CD14-positive monocyte (primary cell): ENCODE results near the gene RYR2. TPM values are rescaled to one million over a fixed set of nuclear protein-coding genes. Genes with fewer than 3 reads are reported as not detected.
"Not testable (repeated sequence)": the region's sequence is repeated elsewhere in the genome, so short reads cannot be mapped to it uniquely, and the experiment has no call there.

ENCODE experiments used
- DNase-seq, 3 donors: peaks; one replicate each; pipeline ENCODE4 v3.0.0-alpha.2; 2011 to 2022
- H2AFZ ChIP-seq: 2 replicates; pipeline ENCODE4 v1.6.0; 2012; ENCODE audit warnings: mild to moderate bottlenecking, low read depth, low read length, inconsistent platforms; ENCODE audit not compliant: insufficient read depth, poor library complexity, severe bottlenecking
- H3K27ac ChIP-seq, 2 donors: 1 replicate in 1 of 2; 2 replicates in 1 of 2; pipeline ENCODE4 v1.5.1; 2012 to 2013; ENCODE audit warnings: low read length in 2 of 2, control low read depth in 1 of 2, inconsistent platforms in 1 of 2, low read depth in 1 of 2, mild to moderate bottlenecking in 1 of 2
- H3K27me3 ChIP-seq, 2 donors: one replicate each; pipeline versions ENCODE4 v1.6.0 to v1.6.1; 2011 to 2013; ENCODE audit warnings: low read length in 2 of 2; ENCODE audit not compliant: control insufficient read depth in 2 of 2, insufficient read depth in 2 of 2
- H3K36me3 ChIP-seq, 2 donors: replicated peaks in 1 of 2; 1 replicate in 1 of 2; 2 replicates in 1 of 2; pipeline versions ENCODE4 v1.5.1 to v1.6.1; 2012 to 2013; ENCODE audit warnings: low read length in 2 of 2, control low read depth in 1 of 2, inconsistent platforms in 1 of 2, mild to moderate bottlenecking in 1 of 2; ENCODE audit not compliant: insufficient read depth in 2 of 2, control insufficient read depth in 1 of 2
- H3K4me1 ChIP-seq, 2 donors: 1 replicate in 1 of 2; 2 replicates in 1 of 2; pipeline versions ENCODE4 v1.5.1 to v1.6.1; 2012 to 2013; ENCODE audit warnings: low read length in 2 of 2, control low read depth in 1 of 2, inconsistent platforms in 1 of 2, mild to moderate bottlenecking in 1 of 2, moderate library complexity in 1 of 2; ENCODE audit not compliant: insufficient read depth in 2 of 2, control insufficient read depth in 1 of 2
- H3K4me2 ChIP-seq: replicated peaks from 2 replicates; pipeline ENCODE3; 2012; ENCODE audit warnings: low read length, moderate library complexity, mild to moderate bottlenecking; ENCODE audit not compliant: poor library complexity, severe bottlenecking; ENCODE audit errors: extremely low read depth
- H3K4me3 ChIP-seq, 3 experiments: fragments of 200-600 bp in 1 of 3; sonication (generic) in 1 of 3; replicated peaks in 1 of 3; 1 replicate in 2 of 3; 2 replicates in 1 of 3; pipeline ENCODE4 v1.5.1; 2011 to 2013; ENCODE audit warnings: low read length in 3 of 3, mild to moderate bottlenecking in 3 of 3, control low read depth in 2 of 3, low read depth in 2 of 3, inconsistent platforms in 1 of 3, moderate library complexity in 1 of 3
- H3K79me2 ChIP-seq: 2 replicates; pipeline ENCODE4 v1.6.0; 2012; ENCODE audit warnings: mild to moderate bottlenecking, control low read depth, inconsistent platforms, low read length, moderate library complexity; ENCODE audit not compliant: insufficient read depth
- H3K9ac ChIP-seq: 2 replicates; pipeline ENCODE4 v1.6.0; 2017; ENCODE audit warnings: low read length, mild to moderate bottlenecking; ENCODE audit not compliant: insufficient read depth, poor library complexity, severe bottlenecking
- H3K9me3 ChIP-seq, 2 donors: replicated peaks in 1 of 2; 1 replicate in 1 of 2; 2 replicates in 1 of 2; pipeline versions ENCODE4 v1.5.1 to v1.6.1; 2012 to 2013; ENCODE audit warnings: low read length in 2 of 2, control low read depth in 1 of 2; ENCODE audit not compliant: control insufficient read depth in 1 of 2, insufficient read depth in 1 of 2
- H4K20me1 ChIP-seq: 2 replicates; pipeline ENCODE4 v1.6.0; 2012; ENCODE audit warnings: mild to moderate bottlenecking, low read length, control low read depth, moderate library complexity; ENCODE audit not compliant: insufficient read depth
- H3K27ac Mint-ChIP-seq, 7 donors: one replicate each; pipeline ENCODE4 v1.8.0; 2020; ENCODE audit warnings: mild to moderate bottlenecking in 7 of 7, mixed read lengths in 7 of 7, moderate library complexity in 6 of 7, inconsistent platforms in 2 of 7
- H3K27me3 Mint-ChIP-seq, 3 donors: one replicate each; pipeline ENCODE4 v1.8.0; 2021 to 2022; ENCODE audit warnings: low read depth in 3 of 3, mild to moderate bottlenecking in 3 of 3, mixed read lengths in 3 of 3, moderate library complexity in 3 of 3, inconsistent platforms in 1 of 3
- H3K36me3 Mint-ChIP-seq, 2 donors: one replicate each; pipeline ENCODE4 v1.8.0; 2020; ENCODE audit warnings: mixed read lengths in 2 of 2, inconsistent platforms in 1 of 2, mild to moderate bottlenecking in 1 of 2
- H3K4me1 Mint-ChIP-seq: one replicate; pipeline ENCODE4 v1.8.0; 2020; ENCODE audit warnings: mild to moderate bottlenecking, mixed read lengths
- H3K4me3 Mint-ChIP-seq, 2 donors: one replicate each; pipeline ENCODE4 v1.8.0; 2020; ENCODE audit warnings: mild to moderate bottlenecking in 2 of 2, mixed read lengths in 2 of 2, moderate library complexity in 1 of 2
- H3K9me3 Mint-ChIP-seq, 7 donors: one replicate each; pipeline ENCODE4 v1.8.0; 2020 to 2022; ENCODE audit warnings: mixed read lengths in 7 of 7, mild to moderate bottlenecking in 6 of 7, moderate library complexity in 6 of 7, inconsistent platforms in 2 of 7
- CTCF ChIP-seq: fragments of 200-600 bp; IDR thresholded peaks from one replicate; pipeline ENCODE4 v1.8.0; 2022; ENCODE audit warnings: antibody characterized with exemption, mild to moderate bottlenecking
- WGBS: methylation state at CpG from one replicate; pipeline ENCODE4 v1.1.5; 2013; ENCODE audit warnings: missing lambda C conversion rate; ENCODE audit not compliant: insufficient coverage; 5-methylcytosine and 5-hydroxymethylcytosine counted together
- intact Hi-C, 2 donors: fragments of 100-400 bp; cut with micrococcal nuclease; formaldehyde crosslinking; loops; one replicate each; pipeline versions ENCODE4 v1.15.0 to v1.15.1; 2023
- polyA plus RNA-seq, 3 donors: library from polyadenylated mRNA; depleted of rRNA in 1 of 3; unstranded in 2 of 3; stranded (reverse) in 1 of 3; fragments of 300-500 nt in 2 of 3; fragments of >200 nt in 1 of 3; fragmentation: Illumina TruSeq in 2 of 3; gene quantifications; 1 replicate in 2 of 3; 2 replicates in 1 of 3; pipeline ENCODE4 v1.2.3, GENCODE V29; 2012 to 2021

Gene RYR2
- polyA plus RNA-seq, 3 donors, result not detected

GRCh38 chr1:237269938-237270337 lies 228.0 kb downstream of the RYR2 start:
- Mint-ChIP-seq H3K36me3 (no peaks in the 10 kb centered on the region), H3K4me3 (no peak overlapping the region), H3K4me1 (no peaks in the 10 kb centered on the region), H3K9me3 (peaks cover 0 to 2% (median 0%) of the 10 kb centered on the region in 7 donors), H3K27ac (no peak overlapping the region), H3K27me3 (no peaks in the 10 kb centered on the region)
- H3K9me3 ChIP-seq, result no peaks in the 10 kb centered on the region
- no peaks in the 10 kb centered on the region for H4K20me1 ChIP-seq
- H3K9ac ChIP-seq, result no peak overlapping the region
- no peak overlapping the region for H3K27ac ChIP-seq
- H3K4me3 ChIP-seq, result no peak overlapping the region
- TF ChIP-seq CTCF, result no peak
- no peaks in the 10 kb centered on the region for H3K36me3 ChIP-seq
- no CpG with 5 or more reads among the region's 4 CpGs for WGBS
- no peak overlapping the region for H2AFZ ChIP-seq
- DNase-seq, result no peak
- H3K4me1 ChIP-seq, result no peaks in the 10 kb centered on the region
- H3K79me2 ChIP-seq, result no peaks in the 10 kb centered on the region
- H3K27me3 ChIP-seq, result no peaks in the 10 kb centered on the region
- intact Hi-C loops, result no loop called here
- H3K4me2 ChIP-seq, result no peak overlapping the region

DNA sequence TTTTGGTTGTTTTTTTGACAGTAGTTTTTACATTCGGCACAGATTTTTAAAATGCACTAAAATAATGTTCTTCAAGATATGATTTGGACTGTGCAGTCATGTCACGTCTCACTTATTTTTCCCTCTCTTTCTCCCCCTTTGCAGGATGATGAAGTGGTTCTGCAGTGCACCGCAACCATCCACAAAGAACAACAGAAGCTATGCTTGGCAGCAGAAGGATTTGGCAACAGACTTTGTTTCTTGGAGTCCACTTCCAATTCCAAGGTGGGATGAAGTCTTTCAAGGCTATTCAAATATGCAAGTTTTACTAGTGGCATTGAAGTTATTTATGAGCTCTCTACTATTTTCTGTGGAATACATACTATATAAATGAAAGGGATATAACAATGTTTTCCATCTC lies 228.4 kb downstream of the RYR2 start:
- Histone ChIP-seq H3K27ac (no peak overlapping the region), H3K27me3 (no peaks in the 10 kb centered on the region), H3K4me3 (no peak overlapping the region), H4K20me1 (no peaks in the 10 kb centered on the region), H3K4me2 (no peak overlapping the region), H3K9me3 (no peaks in the 10 kb centered on the region), H3K4me1 (no peaks in the 10 kb centered on the region), H3K36me3 (no peaks in the 10 kb centered on the region), H3K9ac (no peak overlapping the region), H3K79me2 (no peaks in the 10 kb centered on the region), H2AFZ (no peak overlapping the region)
- intact Hi-C loops, result no loop called here
- H3K27me3 Mint-ChIP-seq, result no peaks in the 10 kb centered on the region
- TF ChIP-seq CTCF, result no peak
- DNase-seq, result no peak
- H3K36me3 Mint-ChIP-seq, result no peaks in the 10 kb centered on the region
- H3K4me1 Mint-ChIP-seq, result no peaks in the 10 kb centered on the region
- H3K27ac Mint-ChIP-seq, result no peak overlapping the region
- no peak overlapping the region for H3K4me3 Mint-ChIP-seq
- H3K9me3 Mint-ChIP-seq, result peaks cover 0 to 1% (median 0%) of the 10 kb centered on the region in 7 donors
- no CpG with 5 or more reads among the region's 3 CpGs for WGBS

DNA sequence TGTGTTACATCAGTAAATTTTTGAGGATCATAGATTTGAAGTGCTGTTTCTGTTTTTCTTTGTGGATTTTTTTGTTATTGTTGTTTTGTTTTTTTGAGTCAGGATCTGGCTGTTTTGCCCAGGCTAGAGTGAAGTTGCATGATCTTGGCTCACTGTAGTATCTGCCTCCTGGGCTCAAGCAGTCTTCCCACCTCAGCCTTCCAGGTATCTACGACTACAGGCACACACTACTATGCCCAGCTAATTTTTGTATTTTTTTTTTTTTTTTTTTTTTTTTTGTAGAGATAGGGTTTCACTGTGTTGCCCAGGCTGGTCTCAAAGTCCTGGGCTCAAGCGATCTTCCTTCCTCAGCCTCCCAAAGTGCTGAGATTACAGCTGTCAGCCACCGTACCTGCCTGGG lies 236.0 kb downstream of the RYR2 start:
- H3K36me3 ChIP-seq, H4K20me1 ChIP-seq, H3K4me2 ChIP-seq, H3K36me3 Mint-ChIP-seq, H3K27ac ChIP-seq, H2AFZ ChIP-seq, intact Hi-C loops, DNase-seq, H3K4me3 Mint-ChIP-seq, H3K9me3 ChIP-seq, H3K9me3 Mint-ChIP-seq, H3K27me3 Mint-ChIP-seq, H3K9ac ChIP-seq, H3K79me2 ChIP-seq, H3K4me1 ChIP-seq, H3K4me3 ChIP-seq, H3K27me3 ChIP-seq, H3K4me1 Mint-ChIP-seq, H3K27ac Mint-ChIP-seq: not testable (repeated sequence)
- no CpG with 5 or more reads among the region's 3 CpGs for WGBS
